GM21390 (cell line): Measurements from ENCODE around the gene SUMF1.

Source experiments
- ATAC-seq: cut with Tn5 transposase; IDR thresholded peaks from one replicate; pipeline ENCODE4 v1.9.1; 2021; ENCODE audit not compliant: unreplicated experiment

SUMF1 gene

GRCh38 chr3:4417449-4417848 is 49.6 kb downstream of the SUMF1 start:
- ATAC-seq: no peak

DNA sequence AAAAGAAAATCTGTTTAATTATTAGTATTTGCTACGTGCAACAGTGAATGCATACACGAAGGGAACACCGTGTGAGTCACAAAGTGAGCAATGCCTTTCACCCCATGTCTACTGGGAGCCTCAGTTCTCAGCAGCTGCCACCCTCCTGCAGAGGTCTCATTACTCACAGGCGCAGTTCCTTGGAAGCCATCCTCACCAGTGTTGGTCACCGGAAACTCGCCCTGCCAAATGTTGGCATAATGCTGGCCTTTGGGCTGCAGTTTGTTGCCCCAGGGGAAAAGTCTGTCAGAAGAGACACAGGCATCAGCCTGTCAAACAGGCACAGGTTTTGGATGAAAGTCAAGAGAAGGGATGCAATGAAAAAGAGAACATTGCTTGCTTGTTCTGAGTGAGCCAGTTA is 50.1 kb downstream of the SUMF1 start:
- no peak for ATAC-seq

GRCh38 chr3:4416427-4416945 is 50.6 kb downstream of the SUMF1 start:
- no peak for ATAC-seq

GRCh38 chr3:4413467-4413866 is 53.6 kb downstream of the SUMF1 start:
- ATAC-seq: no peak

GRCh38 chr3:4411833-4412232 is 55.2 kb downstream of the SUMF1 start:
- no peak for ATAC-seq

GRCh38 chr3:4411236-4411635 is 55.8 kb downstream of the SUMF1 start:
- ATAC-seq: no peak

DNA sequence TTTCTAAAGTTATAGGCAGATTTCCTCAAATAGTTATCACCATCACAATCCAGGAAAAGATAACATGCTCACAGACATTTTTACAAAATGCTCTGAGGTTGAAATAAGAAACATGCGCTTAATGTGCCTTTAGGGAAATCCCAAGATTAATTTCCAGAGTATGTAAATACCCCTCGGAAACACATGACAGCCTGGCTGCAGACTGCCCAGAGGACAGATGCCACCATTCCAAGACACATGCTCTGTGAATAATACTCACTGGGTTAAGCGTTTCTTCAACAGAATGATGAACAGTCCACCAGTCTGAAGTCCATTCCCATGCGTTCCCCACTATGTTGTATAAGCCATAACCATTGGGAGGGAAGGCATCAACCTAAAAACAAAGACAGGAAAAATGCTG is 56.5 kb downstream of the SUMF1 start:
- no peak for ATAC-seq

DNA sequence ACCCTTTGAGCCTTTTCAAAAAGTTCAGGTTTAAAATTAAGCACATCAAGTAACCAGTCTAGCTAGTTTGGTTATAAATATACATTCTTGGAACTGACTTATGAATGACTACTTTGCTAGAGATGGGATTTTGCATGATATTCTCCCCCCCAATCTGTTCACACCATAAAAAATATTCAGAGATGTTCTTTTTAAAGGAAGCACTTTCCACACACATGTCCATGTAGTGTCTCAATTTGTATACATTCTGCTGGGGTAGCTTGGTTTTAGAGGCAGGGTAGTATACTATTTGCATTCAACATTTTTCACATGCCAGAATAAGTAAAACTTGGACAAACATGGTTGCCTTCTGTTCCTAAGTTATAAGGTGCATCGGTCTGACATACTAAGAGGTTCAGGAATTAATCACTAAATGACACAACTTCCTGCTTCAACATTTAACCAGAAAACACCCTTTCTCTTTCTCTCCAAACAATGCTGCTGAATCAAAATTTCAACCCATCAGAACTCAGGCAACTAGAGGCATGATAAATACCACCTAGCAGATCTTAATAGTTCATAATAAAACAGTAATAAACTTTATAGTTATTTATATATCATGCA is 57.0 kb downstream of the SUMF1 start:
- ATAC-seq: no peak

DNA sequence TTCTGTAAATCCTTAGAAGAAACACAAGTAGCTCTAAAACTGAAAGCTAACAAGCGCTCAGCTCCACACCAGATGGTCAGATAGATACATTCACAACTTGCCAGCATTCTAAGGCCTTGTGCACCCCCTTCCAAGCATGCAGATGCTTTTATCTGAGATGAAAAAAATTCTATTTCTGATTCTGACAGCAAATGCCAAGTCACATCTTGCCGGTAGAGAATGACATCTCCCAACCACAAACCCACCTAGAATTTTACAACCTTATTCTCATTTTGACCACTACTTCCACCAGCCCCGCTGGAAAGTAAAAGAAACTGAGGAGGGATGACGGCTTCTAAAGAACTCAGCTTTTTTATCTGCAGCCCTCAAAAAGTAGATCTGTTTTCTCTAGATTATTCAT is 57.7 kb downstream of the SUMF1 start:
- ATAC-seq: no peak

DNA sequence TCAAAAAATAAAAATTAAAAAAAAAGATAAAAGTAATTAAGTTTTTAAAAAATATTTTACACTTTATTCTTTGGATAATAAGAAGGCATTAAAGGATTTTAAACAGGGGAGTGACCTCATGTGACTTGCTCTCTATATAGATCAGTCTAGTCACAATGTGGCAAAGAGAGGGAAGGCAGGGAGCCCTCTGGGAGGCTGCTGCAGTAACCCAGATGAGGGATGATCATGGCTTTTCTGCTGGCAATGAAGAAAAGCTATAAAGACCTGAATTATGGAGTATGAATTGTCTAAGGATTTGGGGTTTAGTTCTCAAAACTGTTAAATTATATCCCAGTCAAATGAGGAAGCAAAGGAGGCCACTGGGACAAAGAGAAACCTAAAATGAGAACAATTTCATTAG is 58.1 kb downstream of the SUMF1 start:
- no peak for ATAC-seq

- ATAC-seq: no peak
These were observed 59.1 kb downstream of the SUMF1 start for GRCh38 chr3:4407941-4408340.

DNA sequence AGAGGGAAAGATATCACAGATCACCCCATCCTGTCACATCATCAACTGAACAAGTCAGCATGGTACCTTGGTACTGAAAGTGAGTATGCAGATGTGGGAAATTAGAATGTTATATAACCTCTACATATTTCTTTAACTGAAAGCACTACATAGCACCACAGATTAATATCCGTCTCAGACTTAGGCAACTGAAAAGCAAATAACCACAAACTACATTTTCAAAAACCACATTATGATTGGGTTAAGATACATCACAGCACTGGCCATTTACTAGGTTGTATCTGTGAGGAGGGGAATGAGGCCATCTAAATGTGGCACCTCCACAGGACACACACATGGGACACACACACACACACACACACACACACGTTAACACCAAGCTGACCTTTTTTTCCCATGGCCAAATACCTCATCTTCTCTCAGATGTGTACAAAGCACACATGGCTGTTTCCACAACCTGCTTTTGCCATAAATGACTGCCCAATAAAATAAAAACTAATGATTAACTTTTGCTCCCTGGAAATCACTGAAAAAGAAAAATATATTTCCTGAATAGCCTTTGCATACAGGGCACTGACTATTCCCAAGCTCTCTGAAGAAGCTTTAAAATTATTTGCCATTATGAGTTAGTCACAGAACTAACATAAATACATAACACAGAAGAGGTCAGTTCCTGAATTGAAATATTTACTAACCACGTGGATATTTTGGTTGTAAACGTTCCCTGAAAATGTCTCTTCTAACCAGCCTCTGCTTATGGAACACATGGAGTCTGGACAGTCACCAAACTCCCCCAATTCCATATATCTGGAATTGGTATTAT is 60.1 kb downstream of the SUMF1 start:
- peak; percentile 74 for ATAC-seq

DNA sequence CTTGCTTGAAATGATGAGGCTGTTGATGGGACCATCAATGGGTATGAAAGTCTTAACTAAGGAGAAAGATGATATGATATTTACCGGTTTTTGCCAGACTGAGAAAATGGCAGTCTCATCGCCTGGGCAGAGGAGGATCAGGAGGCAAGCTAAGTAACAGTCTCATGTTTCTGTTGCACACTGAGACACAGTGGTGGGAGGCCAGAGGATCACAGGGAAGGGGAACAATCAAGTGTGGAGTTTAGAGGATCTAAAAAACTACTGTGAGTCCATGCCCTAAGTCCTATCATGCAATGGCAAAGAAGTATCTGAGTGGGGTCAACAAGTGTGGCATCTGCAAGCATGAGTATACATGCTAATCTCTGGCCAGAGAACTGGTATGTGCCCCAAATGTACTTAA is 62.2 kb downstream of the SUMF1 start:
- ATAC-seq: no peak

- no peak for ATAC-seq
These were observed 65.6 kb downstream of the SUMF1 start for GRCh38 chr3:4401441-4401840.

DNA sequence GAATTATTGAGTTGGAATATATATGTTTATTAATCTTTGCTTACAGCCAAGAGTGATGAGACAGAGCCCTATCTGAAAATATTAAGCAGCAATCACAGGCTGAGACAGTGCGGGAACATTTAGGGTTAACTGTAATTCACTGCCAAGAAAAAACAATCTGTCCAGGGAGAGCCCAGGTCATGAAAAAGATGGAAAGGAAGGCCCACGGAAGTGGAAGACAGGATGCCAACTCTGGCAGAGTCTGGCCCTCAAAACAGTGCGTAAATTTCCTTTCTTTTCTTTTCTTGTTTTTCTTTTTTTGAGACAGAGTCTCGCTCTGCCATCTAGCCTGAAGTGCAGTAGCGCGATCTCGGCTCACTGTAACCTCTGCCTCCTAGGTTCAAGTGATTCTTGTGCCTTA is 67.6 kb downstream of the SUMF1 start:
- no peak for ATAC-seq

GRCh38 chr3:4398941-4399245 is 68.2 kb downstream of the SUMF1 start:
- ATAC-seq: no peak

- ATAC-seq: no peak
These were observed 68.7 kb downstream of the SUMF1 start for GRCh38 chr3:4398120-4398940.

DNA sequence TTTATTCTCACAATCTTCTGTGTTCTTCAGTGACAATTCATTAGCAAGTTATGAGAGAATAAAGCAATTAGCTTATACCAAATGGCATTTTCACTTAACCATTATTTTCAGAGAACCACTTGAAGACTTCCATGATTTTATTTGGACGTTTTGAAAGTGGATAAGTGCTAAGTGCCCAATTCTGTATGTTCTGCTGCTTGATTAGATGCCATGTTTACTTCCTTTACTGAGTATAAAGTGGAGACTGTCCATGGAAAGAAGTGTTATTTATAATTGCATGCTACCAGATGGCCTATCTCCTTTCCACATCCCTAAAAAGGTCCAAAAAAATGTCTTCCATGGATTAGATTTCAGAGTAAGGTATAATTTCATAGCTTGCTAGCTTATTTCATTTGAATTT is 69.6 kb downstream of the SUMF1 start:
- ATAC-seq: no peak

GRCh38 chr3:4396542-4396941 is 70.5 kb downstream of the SUMF1 start:
- no peak for ATAC-seq

DNA sequence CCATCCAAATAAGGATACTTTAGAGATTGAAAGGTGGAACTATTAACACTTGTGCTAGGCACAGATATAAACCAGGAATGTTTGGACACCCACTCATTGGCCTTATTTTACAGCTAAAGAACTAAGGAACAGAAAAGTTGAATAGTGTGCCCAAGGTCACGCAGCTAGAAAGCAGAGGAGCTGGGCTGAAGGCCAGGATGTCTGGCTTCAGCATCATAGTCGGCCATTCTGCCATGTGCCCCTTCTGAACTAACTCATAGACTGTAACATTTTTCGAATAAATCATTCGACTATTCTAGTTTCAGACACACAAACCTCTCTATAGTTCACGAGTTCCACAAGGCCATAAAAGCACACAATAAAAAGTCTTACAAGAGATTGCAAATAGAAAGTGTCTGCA is 71.1 kb downstream of the SUMF1 start:
- ATAC-seq: no peak

DNA sequence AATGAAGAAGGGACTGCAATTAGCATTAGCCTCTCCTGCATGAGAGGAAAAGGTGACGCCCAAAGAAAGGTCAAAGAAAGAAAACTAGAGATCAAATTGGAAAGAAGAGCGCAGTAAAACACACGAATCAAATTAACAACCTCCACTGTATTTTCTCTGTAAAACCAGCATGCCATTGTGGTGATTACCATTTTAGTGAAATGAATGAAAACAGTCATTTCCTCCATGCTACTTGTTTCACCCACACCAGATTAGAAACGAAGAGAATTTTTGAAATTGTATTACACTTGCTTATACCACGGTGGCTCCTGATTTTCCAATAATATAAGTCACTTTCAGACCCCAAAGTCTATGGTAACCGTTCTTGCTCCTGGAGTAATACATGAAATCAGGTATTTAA is 71.6 kb downstream of the SUMF1 start:
- no peak for ATAC-seq

- no peak for ATAC-seq
These were observed 72.5 kb downstream of the SUMF1 start for GRCh38 chr3:4394567-4394966.
